GM12892 (cell line): ENCODE measurements around the gene GADD45GIP1.

Experiments used
- POLR2A ChIP-seq: IDR thresholded peaks from 2 replicates; pipeline ENCODE4 v1.6.1; 2011; ENCODE audit warnings: low read depth, low read length, control low read depth
- TAF1 ChIP-seq: IDR thresholded peaks from 2 replicates; pipeline ENCODE4 v1.6.1; 2011; ENCODE audit warnings: low read depth, mild to moderate bottlenecking, control low read depth, low read length, borderline replicate concordance

- TF ChIP-seq TAF1 (no peak), POLR2A (no peak)
Observed at GRCh38 chr19:12918253-12918652, 38.8 kb downstream of the GADD45GIP1 start.
